Regular cardiac myocyte (primary cell): ENCODE data around the gene ADGRB2. TPM values are rescaled to one million over a fixed set of nuclear protein-coding genes. Genes with fewer than 3 reads are reported as not detected.

Experiments
- total RNA-seq: library from RNA; depleted of rRNA; stranded (reverse); fragments of >200 nt; gene quantifications from 2 replicates; pipeline ENCODE4 v1.2.3, GENCODE V29; 2014

ADGRB2 gene, protein sequence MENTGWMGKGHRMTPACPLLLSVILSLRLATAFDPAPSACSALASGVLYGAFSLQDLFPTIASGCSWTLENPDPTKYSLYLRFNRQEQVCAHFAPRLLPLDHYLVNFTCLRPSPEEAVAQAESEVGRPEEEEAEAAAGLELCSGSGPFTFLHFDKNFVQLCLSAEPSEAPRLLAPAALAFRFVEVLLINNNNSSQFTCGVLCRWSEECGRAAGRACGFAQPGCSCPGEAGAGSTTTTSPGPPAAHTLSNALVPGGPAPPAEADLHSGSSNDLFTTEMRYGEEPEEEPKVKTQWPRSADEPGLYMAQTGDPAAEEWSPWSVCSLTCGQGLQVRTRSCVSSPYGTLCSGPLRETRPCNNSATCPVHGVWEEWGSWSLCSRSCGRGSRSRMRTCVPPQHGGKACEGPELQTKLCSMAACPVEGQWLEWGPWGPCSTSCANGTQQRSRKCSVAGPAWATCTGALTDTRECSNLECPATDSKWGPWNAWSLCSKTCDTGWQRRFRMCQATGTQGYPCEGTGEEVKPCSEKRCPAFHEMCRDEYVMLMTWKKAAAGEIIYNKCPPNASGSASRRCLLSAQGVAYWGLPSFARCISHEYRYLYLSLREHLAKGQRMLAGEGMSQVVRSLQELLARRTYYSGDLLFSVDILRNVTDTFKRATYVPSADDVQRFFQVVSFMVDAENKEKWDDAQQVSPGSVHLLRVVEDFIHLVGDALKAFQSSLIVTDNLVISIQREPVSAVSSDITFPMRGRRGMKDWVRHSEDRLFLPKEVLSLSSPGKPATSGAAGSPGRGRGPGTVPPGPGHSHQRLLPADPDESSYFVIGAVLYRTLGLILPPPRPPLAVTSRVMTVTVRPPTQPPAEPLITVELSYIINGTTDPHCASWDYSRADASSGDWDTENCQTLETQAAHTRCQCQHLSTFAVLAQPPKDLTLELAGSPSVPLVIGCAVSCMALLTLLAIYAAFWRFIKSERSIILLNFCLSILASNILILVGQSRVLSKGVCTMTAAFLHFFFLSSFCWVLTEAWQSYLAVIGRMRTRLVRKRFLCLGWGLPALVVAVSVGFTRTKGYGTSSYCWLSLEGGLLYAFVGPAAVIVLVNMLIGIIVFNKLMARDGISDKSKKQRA (N-terminal part only)
- total RNA-seq: 2.1 and 8.2 TPM in 2 replicates

DNA sequence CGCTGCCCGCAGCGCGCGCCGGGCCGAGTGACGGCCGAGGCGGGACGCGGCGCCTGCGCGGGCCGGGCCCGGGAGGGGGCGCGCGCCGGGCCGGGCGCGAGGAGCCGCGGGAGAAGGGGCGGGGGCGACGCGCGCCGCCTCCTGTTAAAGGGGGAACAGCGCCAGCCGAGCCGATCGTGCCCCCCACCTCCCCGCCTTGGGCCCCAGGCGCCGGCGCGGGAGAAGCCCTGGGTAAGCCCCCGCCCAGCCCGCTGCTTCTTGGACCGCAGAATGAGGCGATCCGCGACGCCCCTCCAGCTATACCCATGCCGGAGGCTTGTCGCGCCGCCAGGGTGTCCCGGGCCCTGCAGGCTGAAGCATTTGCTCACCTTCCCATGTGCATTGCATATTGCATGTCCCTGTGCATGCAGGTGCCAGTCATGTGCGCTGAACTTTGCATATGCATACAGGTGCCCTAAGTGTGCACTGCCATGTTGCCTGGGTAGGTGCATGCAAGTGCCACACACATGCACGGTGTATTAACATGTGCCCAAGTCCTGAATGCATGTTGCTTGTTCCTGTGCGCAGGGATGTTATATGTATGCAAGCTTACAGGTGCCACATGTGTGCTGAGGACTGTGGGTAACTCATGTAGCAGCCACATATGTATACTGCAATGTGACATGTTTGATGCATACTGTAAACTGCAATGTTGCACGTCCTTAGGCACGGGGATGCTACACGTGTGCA is at the start of gene ADGRB2:
Gene ADGRB2 (minus strand): TSS at position 29 of the 729 bp plus-strand sequence. CDS start 7,119 bp downstream, outside the sequence.

GRCh38 chr1:31703431-31704270 is 60.5 kb downstream of the ADGRB2 start, which contains the start of gene COL16A1:
Gene COL16A1, minus strand, starts transcription at chr1:31704017. Its CDS starts 1,824 bp downstream, at chr1:31702193.

Other genes starting within 250 kb of the ADGRB2 start
- 369 and 742 TPM in 2 replicates for gene TINAGL1, start 187.8 kb downstream of the ADGRB2 start, total RNA-seq
- gene HCRTR1, start 146.7 kb downstream of the ADGRB2 start, total RNA-seq: under 0.01 TPM in 1 of 2 replicates, not detected in the other
- 84.3 and 100 TPM in 2 replicates for gene PEF1, start 119.5 kb downstream of the ADGRB2 start, total RNA-seq
- gene COL16A1, start 60.3 kb downstream of the ADGRB2 start, total RNA-seq: 14.2 and 97.5 TPM in 2 replicates
- 32.8 and 44.0 TPM in 2 replicates for gene SPOCD1, start 51.7 kb upstream of the ADGRB2 start, total RNA-seq
- gene PTP4A2, start 174.0 kb upstream of the ADGRB2 start, total RNA-seq: 397 and 467 TPM in 2 replicates
- 29.6 and 79.9 TPM in 2 replicates for gene KHDRBS1, start 249.5 kb upstream of the ADGRB2 start, total RNA-seq